WTC11 (cell line): ENCODE data around the gene PTPRH. TPM values are rescaled to one million over a fixed set of nuclear protein-coding genes. Genes with fewer than 3 reads are reported as not detected.

Experiments used
- ATAC-seq: fragments of 200-7000 bp; cut with Tn5 transposase; 2 replicates; pipeline ENCODE4 v1.10.0; 2021; ENCODE audit warnings: mild to moderate bottlenecking, moderate library complexity
- CTCF ChIA-PET: fragments of 300-600 bp; sonication (Branson Sonifier 250); formaldehyde crosslinking; loops from one replicate; lab custom pipeline; 2021; ENCODE audit warnings: antibody characterized with exemption; lab: Charles Lee
- POLR2A ChIA-PET: fragments of 350-600 bp; sonication (Branson Sonifier 250); formaldehyde crosslinking; loops from one replicate; lab custom pipeline; 2021; ENCODE audit warnings: antibody characterized with exemption; lab: Charles Lee
- DNase-seq: peaks from one replicate; pipeline ENCODE4 v3.0.0; 2021; ENCODE audit warnings: low spot score
- H3K27ac Mint-ChIP-seq: 2 replicates; pipeline ENCODE4 v1.8.0; 2021; ENCODE audit warnings: mixed read lengths
- H3K27me3 Mint-ChIP-seq: 2 replicates; pipeline ENCODE4 v1.8.0; 2021; ENCODE audit warnings: low read depth, mild to moderate bottlenecking, moderate library complexity, mixed read lengths
- H3K36me3 Mint-ChIP-seq: 2 replicates; pipeline ENCODE4 v1.8.0; 2021; ENCODE audit warnings: mixed read lengths
- H3K4me1 Mint-ChIP-seq: 2 replicates; pipeline ENCODE4 v1.8.0; 2022; ENCODE audit warnings: mixed read lengths
- H3K4me3 Mint-ChIP-seq: 2 replicates; pipeline ENCODE4 v1.8.0; 2021; ENCODE audit warnings: mild to moderate bottlenecking, moderate library complexity, mixed read lengths
- H3K9me3 Mint-ChIP-seq: 2 replicates; pipeline ENCODE4 v1.8.0; 2021; ENCODE audit warnings: mixed read lengths
- ATF1 ChIP-seq: sonication (generic); formaldehyde crosslinking; IDR thresholded peaks from 2 replicates; pipeline ENCODE4 v1.8.1; 2023; ENCODE audit warnings: mild to moderate bottlenecking, moderate library complexity, missing genetic modification reagents
- CBFB ChIP-seq: sonication (generic); formaldehyde crosslinking; IDR thresholded peaks from 2 replicates; pipeline ENCODE4 v1.8.1; 2022; ENCODE audit warnings: mild to moderate bottlenecking, low read depth, missing genetic modification reagents
- CREM ChIP-seq: sonication (generic); formaldehyde crosslinking; IDR thresholded peaks from 2 replicates; pipeline ENCODE4 v1.8.1; 2022; ENCODE audit warnings: mild to moderate bottlenecking, missing genetic modification reagents, moderate library complexity
- FOXJ3 ChIP-seq: sonication (generic); formaldehyde crosslinking; IDR thresholded peaks from 2 replicates; pipeline ENCODE4 v1.9.0; 2021; ENCODE audit warnings: missing genetic modification reagents, mild to moderate bottlenecking, borderline replicate concordance
- GRHL2 ChIP-seq: fragments of 250-450 bp; sonication (Bioruptor Pico); IDR thresholded peaks from 2 replicates; pipeline ENCODE4 v1.8.0; 2022; ENCODE audit warnings: mild to moderate bottlenecking, moderate library complexity; ENCODE audit not compliant: insufficient replicate concordance, severe bottlenecking
- OVOL2 ChIP-seq: fragments of 250-450 bp; sonication (Bioruptor Pico); IDR thresholded peaks from 2 replicates; pipeline ENCODE4 v1.9.0; 2021; ENCODE audit warnings: mild to moderate bottlenecking, borderline replicate concordance
- PRRX2 ChIP-seq: fragments of 250-450 bp; sonication (Bioruptor Pico); IDR thresholded peaks from 2 replicates; pipeline ENCODE4 v1.8.0; 2021; ENCODE audit warnings: mild to moderate bottlenecking
- TEAD4 ChIP-seq: sonication (generic); formaldehyde crosslinking; IDR thresholded peaks from 2 replicates; pipeline ENCODE4 v1.8.0; 2022; ENCODE audit warnings: mild to moderate bottlenecking, missing genetic modification reagents
- total RNA-seq: library from RNA; stranded (reverse); gene quantifications from 3 replicates; pipeline ENCODE4 v1.2.3, GENCODE V29; 2021
- TF ChIP-seq, protein P1 (sequence below): fragments of 250-450 bp; sonication (Bioruptor Pico); IDR thresholded peaks from 2 replicates; pipeline ENCODE4 v1.9.0; 2021; ENCODE audit warnings: mild to moderate bottlenecking
- TF ChIP-seq, protein P2 (sequence below): sonication (generic); formaldehyde crosslinking; IDR thresholded peaks from 2 replicates; pipeline ENCODE4 v1.8.1; 2022; ENCODE audit warnings: low read depth, mild to moderate bottlenecking, moderate library complexity, missing genetic modification reagents, borderline replicate concordance
- TF ChIP-seq, protein P3 (sequence below): sonication (generic); formaldehyde crosslinking; conservative IDR thresholded peaks from 2 replicates; pipeline ENCODE4 v1.8.1; 2023; ENCODE audit warnings: mild to moderate bottlenecking, low read depth, missing genetic modification reagents, moderate library complexity
- TF ChIP-seq, protein P4 (sequence below): fragments of 250-450 bp; sonication (Bioruptor Pico); IDR thresholded peaks from 2 replicates; pipeline ENCODE4 v1.9.0; 2021; ENCODE audit warnings: mild to moderate bottlenecking, borderline replicate concordance
- TF ChIP-seq, protein P5 (sequence below): fragments of 250-450 bp; sonication (Bioruptor Pico); conservative IDR thresholded peaks from 2 replicates; pipeline ENCODE4 v1.9.0; 2021; ENCODE audit warnings: mild to moderate bottlenecking
- TF ChIP-seq, protein P6 (sequence below): fragments of 250-450 bp; sonication (Bioruptor Pico); IDR thresholded peaks from 2 replicates; pipeline ENCODE4 v2.1.2; 2022; ENCODE audit warnings: mild to moderate bottlenecking, moderate library complexity
- TF ChIP-seq, protein P7 (sequence below): sonication (generic); formaldehyde crosslinking; IDR thresholded peaks from 2 replicates; pipeline ENCODE4 v1.8.0; 2023; ENCODE audit warnings: missing genetic modification reagents
- TF ChIP-seq, protein P8 (sequence below): fragments of 250-450 bp; sonication (Bioruptor Pico); IDR thresholded peaks from 2 replicates; pipeline ENCODE4 v1.9.0; 2021; ENCODE audit warnings: moderate library complexity, mild to moderate bottlenecking, inconsistent platforms, borderline replicate concordance

Gene PTPRH
- total RNA-seq, 1 experiment from 2014 or later, result 0.63 TPM

DNA sequence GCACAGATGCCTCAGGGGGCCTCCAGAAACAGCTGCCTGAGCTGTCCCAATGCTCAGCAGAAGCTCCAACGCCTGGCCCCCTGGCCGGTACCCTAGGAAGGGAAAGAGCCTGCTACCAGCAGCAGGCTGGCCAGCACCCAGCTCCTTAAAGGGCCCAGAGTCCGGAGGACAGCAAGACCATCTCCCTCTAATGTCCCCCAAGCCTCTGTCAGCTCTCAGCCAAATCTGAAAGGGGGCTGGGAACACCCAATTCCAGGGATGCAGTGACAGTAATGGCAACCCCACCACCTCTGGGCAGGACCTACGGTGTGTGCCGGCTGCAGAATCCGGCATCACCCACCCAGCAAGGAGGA lies 45.3 kb upstream of the PTPRH start:
- Mint-ChIP-seq H3K9me3 (no peaks in the 10 kb centered on the region), H3K27me3 (no peaks in the 10 kb centered on the region), H3K4me3 (no peak overlapping the region), H3K36me3 (no peaks in the 10 kb centered on the region), H3K27ac (peak overlapping the region; percentile 88), H3K4me1 (peaks cover 47% of the 10 kb centered on the region)
- TF ChIP-seq, protein P1, sequence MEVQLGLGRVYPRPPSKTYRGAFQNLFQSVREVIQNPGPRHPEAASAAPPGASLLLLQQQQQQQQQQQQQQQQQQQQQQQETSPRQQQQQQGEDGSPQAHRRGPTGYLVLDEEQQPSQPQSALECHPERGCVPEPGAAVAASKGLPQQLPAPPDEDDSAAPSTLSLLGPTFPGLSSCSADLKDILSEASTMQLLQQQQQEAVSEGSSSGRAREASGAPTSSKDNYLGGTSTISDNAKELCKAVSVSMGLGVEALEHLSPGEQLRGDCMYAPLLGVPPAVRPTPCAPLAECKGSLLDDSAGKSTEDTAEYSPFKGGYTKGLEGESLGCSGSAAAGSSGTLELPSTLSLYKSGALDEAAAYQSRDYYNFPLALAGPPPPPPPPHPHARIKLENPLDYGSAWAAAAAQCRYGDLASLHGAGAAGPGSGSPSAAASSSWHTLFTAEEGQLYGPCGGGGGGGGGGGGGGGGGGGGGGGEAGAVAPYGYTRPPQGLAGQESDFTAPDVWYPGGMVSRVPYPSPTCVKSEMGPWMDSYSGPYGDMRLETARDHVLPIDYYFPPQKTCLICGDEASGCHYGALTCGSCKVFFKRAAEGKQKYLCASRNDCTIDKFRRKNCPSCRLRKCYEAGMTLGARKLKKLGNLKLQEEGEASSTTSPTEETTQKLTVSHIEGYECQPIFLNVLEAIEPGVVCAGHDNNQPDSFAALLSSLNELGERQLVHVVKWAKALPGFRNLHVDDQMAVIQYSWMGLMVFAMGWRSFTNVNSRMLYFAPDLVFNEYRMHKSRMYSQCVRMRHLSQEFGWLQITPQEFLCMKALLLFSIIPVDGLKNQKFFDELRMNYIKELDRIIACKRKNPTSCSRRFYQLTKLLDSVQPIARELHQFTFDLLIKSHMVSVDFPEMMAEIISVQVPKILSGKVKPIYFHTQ (CRISPR knock-in tag), result no peak
- TF ChIP-seq FOXJ3 (CRISPR knock-in tag), result no peak
- TF ChIP-seq, protein P2, sequence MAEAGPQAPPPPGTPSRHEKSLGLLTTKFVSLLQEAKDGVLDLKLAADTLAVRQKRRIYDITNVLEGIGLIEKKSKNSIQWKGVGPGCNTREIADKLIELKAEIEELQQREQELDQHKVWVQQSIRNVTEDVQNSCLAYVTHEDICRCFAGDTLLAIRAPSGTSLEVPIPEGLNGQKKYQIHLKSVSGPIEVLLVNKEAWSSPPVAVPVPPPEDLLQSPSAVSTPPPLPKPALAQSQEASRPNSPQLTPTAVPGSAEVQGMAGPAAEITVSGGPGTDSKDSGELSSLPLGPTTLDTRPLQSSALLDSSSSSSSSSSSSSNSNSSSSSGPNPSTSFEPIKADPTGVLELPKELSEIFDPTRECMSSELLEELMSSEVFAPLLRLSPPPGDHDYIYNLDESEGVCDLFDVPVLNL, result no peak
- TF ChIP-seq, protein P3, sequence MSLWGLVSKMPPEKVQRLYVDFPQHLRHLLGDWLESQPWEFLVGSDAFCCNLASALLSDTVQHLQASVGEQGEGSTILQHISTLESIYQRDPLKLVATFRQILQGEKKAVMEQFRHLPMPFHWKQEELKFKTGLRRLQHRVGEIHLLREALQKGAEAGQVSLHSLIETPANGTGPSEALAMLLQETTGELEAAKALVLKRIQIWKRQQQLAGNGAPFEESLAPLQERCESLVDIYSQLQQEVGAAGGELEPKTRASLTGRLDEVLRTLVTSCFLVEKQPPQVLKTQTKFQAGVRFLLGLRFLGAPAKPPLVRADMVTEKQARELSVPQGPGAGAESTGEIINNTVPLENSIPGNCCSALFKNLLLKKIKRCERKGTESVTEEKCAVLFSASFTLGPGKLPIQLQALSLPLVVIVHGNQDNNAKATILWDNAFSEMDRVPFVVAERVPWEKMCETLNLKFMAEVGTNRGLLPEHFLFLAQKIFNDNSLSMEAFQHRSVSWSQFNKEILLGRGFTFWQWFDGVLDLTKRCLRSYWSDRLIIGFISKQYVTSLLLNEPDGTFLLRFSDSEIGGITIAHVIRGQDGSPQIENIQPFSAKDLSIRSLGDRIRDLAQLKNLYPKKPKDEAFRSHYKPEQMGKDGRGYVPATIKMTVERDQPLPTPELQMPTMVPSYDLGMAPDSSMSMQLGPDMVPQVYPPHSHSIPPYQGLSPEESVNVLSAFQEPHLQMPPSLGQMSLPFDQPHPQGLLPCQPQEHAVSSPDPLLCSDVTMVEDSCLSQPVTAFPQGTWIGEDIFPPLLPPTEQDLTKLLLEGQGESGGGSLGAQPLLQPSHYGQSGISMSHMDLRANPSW, result no peak
- TF ChIP-seq TEAD4 (CRISPR knock-in tag), result no peak
- TF ChIP-seq CBFB (CRISPR knock-in tag), result no peak
- DNase-seq, result no peak
- ATAC-seq, result no peak
- CTCF ChIA-PET, result interaction anchor here (1.5 to 2.8 kb wide), 5 partner anchors 37 to 129 kb away, joined by 3 to 10 read pairs (median 7); partner anchors contain the start of gene TMEM238
- POLR2A ChIA-PET, result interaction anchor here (0.5 to 1.2 kb wide), 3 partner anchors 61 to 346 kb away, joined by 3 to 6 read pairs (median 4); partner anchors contain the start of gene KMT5C

DNA sequence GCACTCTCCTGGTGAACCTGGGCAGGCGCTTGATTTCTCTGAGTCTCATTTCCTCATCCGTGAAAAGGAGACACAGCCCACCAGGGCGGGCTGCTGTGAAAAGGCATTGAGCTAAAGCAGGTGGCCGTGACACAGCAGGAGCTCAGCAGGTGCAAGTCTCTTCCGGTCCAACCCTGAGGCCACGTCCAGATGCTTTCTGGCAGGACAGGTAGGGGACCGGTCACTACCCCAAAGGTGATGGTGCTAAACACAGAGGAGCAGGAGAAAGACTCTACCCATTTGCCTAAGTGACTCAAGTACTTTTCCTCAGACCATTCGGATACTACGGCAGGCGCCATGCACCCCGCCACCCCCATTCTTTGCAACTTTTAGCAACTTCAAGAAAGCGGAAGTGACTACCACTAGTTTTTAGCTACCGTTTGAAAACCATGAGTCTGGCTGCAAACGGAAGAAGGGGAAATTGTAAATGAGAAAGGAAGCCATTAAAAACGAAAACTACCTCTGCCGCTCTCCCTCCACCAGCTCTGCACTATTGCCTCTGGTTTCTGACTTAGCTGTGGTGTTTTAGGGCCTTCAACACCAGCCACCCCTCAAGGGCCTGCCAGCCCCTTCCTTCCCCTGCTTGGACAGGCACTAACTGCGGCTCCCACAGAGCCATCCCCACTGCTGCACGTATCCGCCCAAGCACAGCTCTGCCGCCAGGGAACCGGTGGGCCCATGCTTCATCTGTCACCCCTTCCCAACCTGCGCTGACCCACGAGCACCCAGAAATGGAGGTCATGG lies 44.7 kb upstream of the PTPRH start:
- Mint-ChIP-seq H3K27ac (peak overlapping the region; percentile 88), H3K9me3 (no peaks in the 10 kb centered on the region), H3K4me3 (peak overlapping the region; percentile 6; the same call in 1 of the 2 replicates), H3K4me1 (peaks cover 44% of the 10 kb centered on the region), H3K27me3 (no peaks in the 10 kb centered on the region), H3K36me3 (no peaks in the 10 kb centered on the region)
- POLR2A ChIA-PET, result interaction anchor here (0.5 kb wide), 2 partner anchors 62 to 345 kb away, joined by 3 to 6 read pairs; no protein-coding TSS in a partner anchor
- ATAC-seq (no peak), DNase-seq (no peak)
- CTCF ChIA-PET, result interaction anchor here (1.5 to 2.8 kb wide), 5 partner anchors 38 to 130 kb away, joined by 3 to 10 read pairs (median 7); partner anchors contain the start of gene TMEM238
- TF ChIP-seq, protein P4, sequence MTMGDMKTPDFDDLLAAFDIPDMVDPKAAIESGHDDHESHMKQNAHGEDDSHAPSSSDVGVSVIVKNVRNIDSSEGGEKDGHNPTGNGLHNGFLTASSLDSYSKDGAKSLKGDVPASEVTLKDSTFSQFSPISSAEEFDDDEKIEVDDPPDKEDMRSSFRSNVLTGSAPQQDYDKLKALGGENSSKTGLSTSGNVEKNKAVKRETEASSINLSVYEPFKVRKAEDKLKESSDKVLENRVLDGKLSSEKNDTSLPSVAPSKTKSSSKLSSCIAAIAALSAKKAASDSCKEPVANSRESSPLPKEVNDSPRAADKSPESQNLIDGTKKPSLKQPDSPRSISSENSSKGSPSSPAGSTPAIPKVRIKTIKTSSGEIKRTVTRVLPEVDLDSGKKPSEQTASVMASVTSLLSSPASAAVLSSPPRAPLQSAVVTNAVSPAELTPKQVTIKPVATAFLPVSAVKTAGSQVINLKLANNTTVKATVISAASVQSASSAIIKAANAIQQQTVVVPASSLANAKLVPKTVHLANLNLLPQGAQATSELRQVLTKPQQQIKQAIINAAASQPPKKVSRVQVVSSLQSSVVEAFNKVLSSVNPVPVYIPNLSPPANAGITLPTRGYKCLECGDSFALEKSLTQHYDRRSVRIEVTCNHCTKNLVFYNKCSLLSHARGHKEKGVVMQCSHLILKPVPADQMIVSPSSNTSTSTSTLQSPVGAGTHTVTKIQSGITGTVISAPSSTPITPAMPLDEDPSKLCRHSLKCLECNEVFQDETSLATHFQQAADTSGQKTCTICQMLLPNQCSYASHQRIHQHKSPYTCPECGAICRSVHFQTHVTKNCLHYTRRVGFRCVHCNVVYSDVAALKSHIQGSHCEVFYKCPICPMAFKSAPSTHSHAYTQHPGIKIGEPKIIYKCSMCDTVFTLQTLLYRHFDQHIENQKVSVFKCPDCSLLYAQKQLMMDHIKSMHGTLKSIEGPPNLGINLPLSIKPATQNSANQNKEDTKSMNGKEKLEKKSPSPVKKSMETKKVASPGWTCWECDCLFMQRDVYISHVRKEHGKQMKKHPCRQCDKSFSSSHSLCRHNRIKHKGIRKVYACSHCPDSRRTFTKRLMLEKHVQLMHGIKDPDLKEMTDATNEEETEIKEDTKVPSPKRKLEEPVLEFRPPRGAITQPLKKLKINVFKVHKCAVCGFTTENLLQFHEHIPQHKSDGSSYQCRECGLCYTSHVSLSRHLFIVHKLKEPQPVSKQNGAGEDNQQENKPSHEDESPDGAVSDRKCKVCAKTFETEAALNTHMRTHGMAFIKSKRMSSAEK (CRISPR knock-in tag), result no peak
- no peak for TF ChIP-seq ATF1 (CRISPR knock-in tag)
- TF ChIP-seq, protein P5, sequence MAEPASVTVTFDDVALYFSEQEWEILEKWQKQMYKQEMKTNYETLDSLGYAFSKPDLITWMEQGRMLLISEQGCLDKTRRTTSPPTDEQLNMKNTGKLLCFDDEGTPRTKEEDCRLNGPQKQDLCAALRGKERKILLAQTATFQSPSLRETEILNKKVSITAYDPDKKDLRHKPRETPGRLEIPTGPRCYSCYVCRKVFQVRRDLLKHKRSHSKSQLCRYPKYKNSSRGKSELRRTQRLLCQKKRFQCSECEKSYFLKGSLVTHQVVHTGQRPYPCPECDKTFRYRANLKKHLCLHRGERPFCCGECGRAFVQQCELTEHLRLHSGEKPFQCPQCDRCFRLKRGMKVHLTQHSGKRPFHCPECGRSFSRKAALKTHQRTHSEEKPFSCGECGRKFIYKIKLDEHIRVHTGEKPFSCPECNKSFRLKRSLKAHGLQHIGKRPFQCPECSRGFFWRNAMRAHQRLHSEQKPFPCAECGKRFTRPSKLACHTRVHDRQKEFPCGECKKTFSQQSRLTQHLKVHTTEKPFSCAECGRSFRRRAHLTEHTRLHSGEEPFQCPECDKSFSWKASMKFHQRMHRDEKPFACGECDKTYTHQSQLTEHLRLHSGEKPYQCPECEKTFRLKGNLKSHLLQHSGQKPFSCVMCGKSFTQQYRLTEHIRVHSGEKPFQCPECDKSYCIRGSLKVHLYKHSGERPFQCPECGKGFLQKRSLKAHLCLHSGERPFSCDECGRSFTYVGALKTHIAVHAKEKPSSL (CRISPR knock-in tag), result no peak
- TF ChIP-seq PRRX2 (CRISPR knock-in tag), result no peak
- TF ChIP-seq OVOL2 (CRISPR knock-in tag), result no peak
- TF ChIP-seq, protein P6, sequence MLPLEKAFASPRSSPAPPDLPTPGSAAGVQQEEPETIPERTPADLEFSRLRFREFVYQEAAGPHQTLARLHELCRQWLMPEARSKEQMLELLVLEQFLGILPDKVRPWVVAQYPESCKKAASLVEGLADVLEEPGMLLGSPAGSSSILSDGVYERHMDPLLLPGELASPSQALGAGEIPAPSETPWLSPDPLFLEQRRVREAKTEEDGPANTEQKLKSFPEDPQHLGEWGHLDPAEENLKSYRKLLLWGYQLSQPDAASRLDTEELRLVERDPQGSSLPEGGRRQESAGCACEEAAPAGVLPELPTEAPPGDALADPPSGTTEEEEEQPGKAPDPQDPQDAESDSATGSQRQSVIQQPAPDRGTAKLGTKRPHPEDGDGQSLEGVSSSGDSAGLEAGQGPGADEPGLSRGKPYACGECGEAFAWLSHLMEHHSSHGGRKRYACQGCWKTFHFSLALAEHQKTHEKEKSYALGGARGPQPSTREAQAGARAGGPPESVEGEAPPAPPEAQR (CRISPR knock-in tag), result no peak
- TF ChIP-seq, protein P7, sequence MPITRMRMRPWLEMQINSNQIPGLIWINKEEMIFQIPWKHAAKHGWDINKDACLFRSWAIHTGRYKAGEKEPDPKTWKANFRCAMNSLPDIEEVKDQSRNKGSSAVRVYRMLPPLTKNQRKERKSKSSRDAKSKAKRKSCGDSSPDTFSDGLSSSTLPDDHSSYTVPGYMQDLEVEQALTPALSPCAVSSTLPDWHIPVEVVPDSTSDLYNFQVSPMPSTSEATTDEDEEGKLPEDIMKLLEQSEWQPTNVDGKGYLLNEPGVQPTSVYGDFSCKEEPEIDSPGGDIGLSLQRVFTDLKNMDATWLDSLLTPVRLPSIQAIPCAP (CRISPR knock-in tag), result no peak
- TF ChIP-seq CREM (CRISPR knock-in tag), result no peak
- TF ChIP-seq, protein P8, sequence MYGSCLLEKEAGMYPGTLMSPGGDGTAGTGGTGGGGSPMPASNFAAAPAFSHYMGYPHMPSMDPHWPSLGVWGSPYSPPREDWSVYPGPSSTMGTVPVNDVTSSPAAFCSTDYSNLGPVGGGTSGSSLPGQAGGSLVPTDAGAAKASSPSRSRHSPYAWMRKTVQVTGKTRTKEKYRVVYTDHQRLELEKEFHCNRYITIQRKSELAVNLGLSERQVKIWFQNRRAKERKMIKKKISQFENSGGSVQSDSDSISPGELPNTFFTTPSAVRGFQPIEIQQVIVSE (CRISPR knock-in tag), result no peak
- no peak for TF ChIP-seq GRHL2
